SIG-M5 (cell line): ENCODE data around the gene PPP1R3G.
"Not testable (repeated sequence)": the region's sequence is repeated elsewhere in the genome, so short reads cannot be mapped to it uniquely, and the experiment has no call there.

Experiments used
- DNase-seq: peaks from one replicate; lab custom pipeline; 2025; lab: John Stamatoyannopoulos, UW

PPP1R3G gene

DNA sequence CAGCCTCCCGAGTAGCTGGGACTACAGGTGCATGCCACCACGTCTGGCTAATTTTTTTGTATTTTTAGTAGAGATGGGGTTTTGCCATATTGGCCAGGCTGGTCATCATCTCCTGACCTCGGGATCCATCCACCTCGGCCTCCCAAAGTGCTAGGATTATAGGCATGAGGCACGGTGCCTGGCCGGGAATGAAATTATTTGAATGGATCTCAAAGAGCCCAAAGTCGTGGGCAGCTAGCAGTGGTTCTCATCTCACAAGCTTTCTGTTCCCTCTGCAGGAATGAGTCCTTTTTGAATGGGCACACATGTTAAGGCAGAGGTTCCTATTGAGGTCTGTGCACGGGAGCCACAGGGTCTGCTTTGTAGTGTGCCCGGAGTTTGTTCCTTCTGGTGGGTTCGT, 34.9 kb downstream of the PPP1R3G start:
- no peak for DNase-seq

DNA sequence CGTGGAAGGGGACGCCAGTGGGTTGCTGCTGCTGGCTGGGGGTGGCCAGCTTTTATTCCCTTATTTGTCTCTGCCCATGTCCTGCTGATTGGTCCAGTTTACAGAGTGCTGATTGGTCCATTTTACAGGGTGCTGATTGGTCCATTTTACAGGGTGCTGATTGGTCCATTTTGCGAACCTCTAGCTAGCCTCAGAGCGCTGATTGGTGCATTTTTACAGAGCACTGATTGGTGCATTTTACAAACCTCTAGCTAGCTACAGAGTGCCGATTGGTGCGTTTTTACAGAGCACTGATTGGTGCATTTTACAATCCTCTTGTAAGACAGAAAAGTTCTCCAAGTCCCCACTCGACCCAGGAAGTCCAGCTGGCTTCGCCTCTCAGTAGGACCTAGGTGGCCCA, 35.4 kb downstream of the PPP1R3G start:
- DNase-seq = not testable (repeated sequence)

DNA sequence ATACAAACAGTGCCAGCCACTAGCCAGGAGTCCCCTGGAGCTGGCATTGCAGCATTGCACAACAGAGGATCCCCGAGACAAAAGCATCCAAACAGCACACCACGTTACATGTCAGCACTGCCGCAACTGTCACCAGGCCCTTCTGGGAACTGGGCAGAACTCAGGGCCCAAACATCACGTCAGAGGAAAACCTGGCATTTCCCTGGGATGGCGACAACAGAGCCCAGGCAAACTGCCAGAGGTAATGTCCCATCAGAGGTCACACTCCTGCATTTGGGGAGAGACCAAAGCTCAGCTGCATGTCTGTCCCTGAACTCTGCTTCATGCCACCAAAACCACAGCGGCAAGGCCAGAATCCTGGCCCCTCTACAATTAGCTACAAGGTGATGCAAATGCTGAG, 36.3 kb downstream of the PPP1R3G start:
- DNase-seq = no peak

DNA sequence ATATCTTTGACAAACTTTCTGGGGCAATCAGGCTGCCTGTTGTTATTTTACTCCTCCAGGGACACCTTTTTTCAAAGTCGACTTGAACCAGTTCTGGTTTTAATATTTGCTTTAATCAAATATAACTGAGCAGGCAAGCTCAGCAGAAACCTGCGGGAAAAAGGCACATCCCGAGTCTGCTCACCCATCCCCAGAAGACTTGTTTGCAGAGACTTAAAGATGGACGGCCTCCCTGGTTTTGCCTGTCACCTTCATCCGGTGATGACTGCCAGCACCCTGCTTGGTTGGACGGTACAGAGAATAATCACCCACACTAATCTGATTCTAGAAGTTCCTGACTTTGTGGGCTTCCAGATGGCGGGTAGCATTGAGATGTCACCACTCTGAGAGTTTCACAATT, 36.8 kb downstream of the PPP1R3G start:
- DNase-seq = no peak

DNA sequence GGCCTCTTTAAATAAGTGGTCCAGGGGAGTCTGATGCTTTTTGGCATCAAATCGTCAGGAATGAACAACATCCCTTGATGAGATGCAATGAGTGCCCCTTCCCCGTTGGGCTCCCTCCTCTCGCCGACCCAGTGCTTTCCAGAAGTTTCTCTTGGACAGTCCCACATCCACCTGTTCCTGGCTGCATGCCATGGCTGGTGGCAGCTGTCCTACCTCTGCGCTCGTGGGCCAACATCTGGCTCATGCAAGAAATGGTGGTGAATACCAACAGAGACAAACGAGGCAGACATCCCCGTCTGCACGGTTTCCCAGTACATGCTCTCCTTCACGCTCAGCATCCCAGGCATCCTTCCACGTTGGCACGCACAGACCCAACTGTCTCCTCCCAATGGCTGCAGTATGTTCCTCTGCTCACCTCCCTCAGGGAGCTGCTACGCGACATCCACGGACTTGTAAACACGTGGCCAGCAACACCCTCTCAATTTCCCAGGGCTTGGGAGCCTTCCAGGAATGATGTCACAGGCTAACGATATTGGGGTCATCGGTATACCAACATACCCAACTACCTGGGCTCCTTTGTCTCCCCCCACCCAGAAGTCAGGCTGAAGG, 37.5 kb downstream of the PPP1R3G start:
- no peak for DNase-seq

DNA sequence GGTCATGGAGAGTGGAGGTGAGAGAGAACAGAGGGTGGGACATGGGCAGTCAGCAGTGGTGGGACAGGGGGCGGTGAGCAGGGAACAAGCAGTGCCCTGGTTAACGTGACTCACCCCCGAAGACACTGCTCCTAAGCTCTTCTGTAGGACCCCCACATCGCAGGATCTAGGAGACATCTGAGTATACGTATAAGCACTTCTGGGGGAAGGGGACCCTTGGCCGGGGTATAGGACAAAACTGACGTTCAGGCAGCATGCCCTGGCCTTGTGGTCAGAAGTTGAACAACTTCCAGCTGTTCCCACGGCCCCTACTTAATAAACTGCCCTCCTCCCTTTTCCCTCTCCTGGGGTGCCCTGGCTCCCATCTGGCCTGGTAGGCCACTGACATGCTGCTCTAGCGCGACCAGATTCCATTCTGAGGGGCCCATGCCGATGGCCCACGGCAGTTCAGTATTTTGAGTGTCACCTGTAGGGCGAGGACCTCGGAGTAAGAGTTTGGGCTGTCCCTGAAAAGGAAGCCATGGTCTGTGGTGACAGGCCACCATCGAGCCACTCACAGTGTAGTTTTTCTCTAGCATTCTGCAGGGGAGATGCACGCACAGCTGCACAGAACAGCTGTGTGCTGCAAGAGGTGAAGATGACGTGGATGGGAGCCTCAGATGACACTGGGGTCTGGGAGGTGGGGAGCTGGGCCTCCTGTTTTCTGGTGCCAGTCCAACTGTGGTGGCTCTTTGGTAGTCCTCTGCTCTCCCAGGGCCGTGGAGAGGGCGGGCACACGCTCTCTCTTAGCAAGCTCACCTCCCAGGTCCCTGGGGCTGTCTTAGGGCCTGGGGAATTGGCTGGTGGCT, 38.4 kb downstream of the PPP1R3G start:
- no peak for DNase-seq

DNA sequence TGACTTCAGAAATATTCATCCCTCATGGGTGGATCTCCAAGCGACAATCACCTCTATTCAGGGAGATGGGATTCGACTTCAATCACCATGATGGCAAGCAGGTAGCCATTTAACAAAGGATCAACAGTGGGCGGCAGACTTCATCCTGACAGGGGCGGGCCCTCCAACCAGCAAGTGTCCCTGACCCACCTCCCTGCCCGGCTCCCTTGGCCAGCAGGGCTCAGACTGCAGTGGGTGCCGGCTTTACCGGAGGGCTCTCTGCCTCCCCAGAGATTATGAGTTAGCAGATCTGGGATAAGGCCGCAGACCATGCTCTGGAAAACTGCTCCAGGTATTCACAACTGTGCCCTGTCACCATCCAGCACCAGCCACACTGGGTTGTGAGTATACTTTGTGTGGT, 39.4 kb downstream of the PPP1R3G start:
- DNase-seq = no peak

DNA sequence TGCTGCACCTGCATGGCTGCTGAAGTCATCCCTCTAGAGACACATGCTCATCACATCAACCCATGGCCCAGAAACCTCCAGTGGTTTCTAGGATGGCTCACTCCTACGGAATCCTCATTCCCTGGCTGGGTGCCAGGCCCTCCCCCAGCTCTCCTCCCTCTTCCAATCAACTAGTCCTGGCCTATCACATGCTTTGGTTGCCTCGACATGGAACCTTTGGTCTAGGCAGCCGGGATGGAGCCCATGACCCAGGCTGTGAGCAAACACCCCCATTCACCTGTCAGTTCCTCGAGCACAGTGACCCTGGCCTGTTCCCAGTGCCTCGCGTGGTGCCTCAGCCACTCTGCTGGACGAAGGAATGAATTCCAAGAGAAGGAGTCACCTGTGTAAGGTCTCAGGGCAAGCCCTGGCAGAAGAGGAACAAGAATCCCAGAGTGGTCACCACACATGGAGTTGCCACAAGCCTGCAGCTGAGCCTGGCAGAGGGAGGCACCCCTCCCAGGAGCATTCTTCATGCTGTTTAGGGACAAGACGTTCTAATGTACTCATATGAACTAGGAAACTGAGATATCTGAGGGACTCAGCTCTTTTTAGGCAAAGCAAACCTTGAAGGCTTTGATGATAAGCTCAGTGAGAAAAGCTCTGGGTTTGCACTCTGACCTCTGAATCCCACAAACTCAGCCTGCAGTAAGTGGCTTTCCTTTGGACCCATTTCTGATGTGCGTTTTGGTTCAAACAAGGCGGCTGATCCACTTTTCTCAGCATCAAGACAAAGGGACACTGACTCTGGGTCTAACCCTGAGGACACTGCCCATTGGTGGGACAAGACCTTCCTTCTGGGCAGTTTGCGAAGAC, 40.2 kb downstream of the PPP1R3G start:
- DNase-seq = no peak

DNA sequence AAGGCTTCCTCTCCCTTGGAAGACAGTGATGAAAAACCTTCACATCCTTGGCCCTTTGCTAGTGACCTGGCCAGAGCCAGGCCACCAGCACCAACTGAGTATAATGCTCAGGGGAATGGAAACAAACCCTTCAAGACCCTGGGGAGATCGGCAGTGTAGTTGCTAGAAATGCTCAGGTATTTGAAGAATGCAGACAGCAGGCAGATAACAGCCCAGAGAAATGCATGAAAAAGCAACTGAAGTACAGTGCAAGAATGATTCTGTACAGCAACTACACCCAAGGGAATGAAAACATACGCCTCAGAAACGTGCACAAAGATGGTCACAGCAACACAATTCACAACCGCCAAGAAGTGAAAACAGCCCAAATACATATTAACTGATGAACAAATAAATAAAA, 41.1 kb downstream of the PPP1R3G start:
- DNase-seq = no peak

DNA sequence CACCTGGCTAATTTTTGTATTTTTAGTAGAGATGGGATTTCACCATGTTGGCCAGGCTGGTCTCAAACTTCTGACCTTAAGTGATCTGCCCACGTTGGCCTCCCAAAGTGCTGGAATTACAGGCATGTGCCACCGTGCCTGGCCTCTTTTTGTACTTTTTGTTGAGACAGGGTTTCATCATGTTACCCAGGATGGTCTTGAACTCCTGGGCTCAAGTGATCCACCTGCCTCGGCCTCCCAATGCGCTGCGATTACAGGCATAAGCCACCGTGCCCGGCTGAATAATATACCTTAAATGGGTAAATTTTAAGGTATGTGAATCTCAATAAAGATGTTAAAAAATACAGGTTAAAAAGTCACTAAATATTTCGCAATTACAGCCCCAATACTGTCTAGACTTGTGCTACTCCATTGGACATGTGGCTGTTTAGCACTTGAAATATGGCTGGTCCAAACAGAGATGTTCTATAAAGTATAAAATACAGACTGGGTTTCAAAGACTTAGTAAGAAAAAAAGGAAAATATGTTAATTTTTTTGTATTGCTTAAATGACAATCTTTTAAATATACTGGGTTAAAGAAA, 42.1 kb downstream of the PPP1R3G start:
- DNase-seq = no peak

DNA sequence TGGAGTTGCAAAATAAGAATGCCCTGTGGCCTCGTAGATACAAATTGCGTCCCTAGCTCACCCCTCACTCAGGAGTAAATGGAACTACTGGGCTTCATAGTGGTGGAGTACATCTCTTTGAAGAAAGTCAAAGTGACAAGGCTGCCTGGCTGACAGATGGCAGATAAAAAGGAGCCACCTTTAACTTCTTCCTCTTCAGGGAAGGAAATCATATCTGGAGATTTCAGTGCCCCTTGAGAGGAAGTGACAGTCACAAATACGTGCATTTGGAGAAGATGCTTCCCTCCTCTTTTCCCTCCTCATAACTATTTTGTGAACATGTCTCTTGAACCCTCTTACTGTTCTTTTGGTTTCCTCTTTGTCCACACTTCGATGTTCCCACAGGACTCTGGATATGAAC, 43.2 kb downstream of the PPP1R3G start:
- no peak for DNase-seq

DNA sequence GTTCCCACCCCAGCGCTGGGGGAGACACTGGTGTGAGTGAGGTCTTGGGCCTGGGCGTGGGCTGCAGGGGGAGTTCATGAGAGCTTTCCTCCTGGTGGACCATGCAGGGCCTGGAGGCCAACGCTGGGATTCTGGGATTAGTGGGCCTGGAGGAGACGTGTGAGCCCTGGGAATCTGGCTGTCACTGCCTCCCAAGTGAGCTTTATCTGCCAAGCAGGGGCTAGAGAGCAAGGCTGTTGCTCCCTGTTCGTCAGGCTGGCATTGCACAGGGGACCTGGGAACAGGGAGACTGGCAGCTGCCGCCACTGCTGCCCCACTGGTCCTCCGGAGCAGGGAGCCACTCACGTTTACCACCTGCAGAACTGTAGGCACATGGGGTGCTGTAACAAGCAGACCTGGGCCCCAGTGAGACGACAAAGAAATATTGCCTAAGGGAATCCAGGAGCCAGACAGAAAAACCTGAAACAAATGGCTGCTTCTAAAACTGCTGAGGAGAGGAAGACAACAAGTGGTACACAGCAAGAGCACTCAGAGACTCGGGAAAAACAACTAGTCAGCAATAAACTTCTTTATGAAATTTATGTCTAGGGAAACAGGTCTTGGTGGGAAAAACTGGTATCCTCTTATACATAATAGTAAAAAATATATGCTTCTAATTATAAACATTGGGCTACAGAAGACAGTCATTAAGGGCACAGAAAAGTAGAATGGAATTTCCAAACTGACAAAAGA, 45.2 kb downstream of the PPP1R3G start:
- DNase-seq = no peak

DNA sequence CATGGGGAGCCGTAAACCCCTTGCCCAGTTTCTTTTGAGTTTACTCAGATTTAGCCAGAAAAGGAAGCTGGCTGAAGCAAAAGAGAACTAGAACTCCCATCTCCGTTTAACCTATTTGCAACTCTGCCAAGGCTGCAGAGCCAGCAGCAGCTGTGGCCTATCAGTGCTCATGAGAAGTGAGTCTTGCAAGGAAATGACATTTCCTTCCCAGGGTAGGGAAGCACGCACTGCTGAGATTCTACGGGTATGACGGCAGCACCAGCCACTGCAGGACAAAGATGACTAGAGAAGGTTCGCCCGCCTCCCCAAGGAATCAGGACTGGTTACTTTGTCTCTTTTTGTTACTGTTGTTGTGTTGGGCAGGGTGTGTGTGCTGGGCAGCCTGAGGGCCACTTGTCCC, 47.6 kb downstream of the PPP1R3G start:
- no peak for DNase-seq

DNA sequence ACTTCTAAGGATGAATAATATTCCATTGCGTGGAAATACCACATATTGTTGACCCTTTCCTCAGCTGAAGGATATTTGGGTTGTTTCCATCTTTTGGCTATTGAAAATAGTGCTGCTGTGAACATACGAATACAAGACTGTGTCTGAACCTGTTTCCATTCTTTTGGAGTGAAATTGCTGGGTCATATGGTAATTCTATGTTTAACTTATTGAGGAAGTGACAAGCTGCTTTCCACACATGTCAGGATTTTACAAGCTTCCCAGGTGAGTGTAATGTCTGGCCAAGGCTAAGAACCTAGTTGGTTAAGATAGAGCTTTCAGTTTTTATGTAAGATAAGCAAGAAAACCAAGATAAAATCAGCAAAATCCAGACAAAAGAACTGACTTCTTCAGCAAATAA, 48.8 kb downstream of the PPP1R3G start:
- no peak for DNase-seq

DNA sequence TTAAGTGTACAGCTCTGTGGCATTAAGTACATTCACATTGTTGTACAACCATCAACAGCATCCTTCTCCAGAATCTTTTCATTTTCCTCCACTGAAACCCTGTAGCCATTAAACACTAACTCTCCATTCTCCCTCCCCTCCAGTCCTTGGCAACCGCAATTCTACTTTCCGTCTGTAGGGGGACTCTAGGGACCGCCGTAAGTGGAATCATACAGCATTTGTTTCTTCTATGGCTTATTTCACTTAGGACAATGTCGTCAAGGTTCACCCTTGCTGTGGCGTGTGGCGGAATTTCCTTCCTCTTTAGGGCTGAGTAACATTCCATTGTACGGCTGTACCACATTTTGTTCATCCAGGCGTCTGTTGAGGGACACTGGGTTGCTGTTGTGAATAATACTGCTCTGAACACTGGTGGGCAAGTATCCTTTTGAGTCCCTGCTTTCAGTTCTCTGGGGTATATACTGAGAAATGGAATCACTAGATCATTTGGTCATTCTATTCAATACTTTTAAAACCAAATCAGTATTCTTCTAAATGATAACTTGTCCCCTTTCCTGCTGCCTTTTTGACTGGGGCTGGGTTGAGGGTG, 50.7 kb downstream of the PPP1R3G start:
- no peak for DNase-seq

DNA sequence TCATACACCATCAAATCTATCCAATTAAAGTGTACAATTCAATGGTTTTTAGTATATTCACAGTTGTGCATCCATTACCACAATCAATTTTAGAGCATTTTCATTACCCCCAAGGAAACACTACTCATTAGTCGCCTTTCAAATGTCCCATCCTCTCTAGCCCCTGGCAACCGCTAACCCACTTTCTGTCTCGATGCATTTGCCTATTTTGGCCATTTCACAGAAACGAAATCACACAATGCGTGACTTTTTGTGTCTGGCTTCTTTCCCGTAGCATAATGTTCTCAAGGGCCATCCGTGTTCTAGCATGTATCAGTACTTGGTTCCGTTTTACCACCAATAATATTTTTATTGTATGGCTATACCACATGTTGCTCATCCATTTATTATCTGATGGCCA, 51.7 kb downstream of the PPP1R3G start:
- DNase-seq = no peak
